Duodenal mucosa (tissue), 2 donors: ENCODE measurements around the gene SH3GL3.

Experiments used
- H3K27ac ChIP-seq: one replicate; pipeline ENCODE4 v1.7.0; 2013; ENCODE audit warnings: low read depth, low read length
- H3K27me3 ChIP-seq, 2 donors: one replicate each; pipeline ENCODE4 v1.7.0; 2013; ENCODE audit warnings: low read length in 2 of 2, control low read depth in 1 of 2; ENCODE audit not compliant: insufficient read depth in 2 of 2, control insufficient read depth in 1 of 2
- H3K36me3 ChIP-seq, 2 donors: one replicate each; pipeline ENCODE4 v1.7.0; 2013; ENCODE audit warnings: low read length in 2 of 2, control low read depth in 1 of 2; ENCODE audit not compliant: insufficient read depth in 2 of 2, control insufficient read depth in 1 of 2
- H3K4me1 ChIP-seq, 2 donors: one replicate each; pipeline ENCODE4 v1.7.0; 2013; ENCODE audit warnings: low read length in 2 of 2, control low read depth in 1 of 2; ENCODE audit not compliant: insufficient read depth in 2 of 2, control insufficient read depth in 1 of 2
- H3K4me3 ChIP-seq, 2 donors: one replicate each; pipeline ENCODE4 v1.7.0; 2013; ENCODE audit warnings: low read length in 2 of 2, low read depth in 1 of 2
- H3K9ac ChIP-seq, 2 donors: one replicate each; pipeline ENCODE4 v1.7.0; 2013; ENCODE audit warnings: low read length in 2 of 2, low read depth in 1 of 2
- H3K9me3 ChIP-seq, 2 donors: one replicate each; pipeline ENCODE4 v1.7.0; 2013; ENCODE audit warnings: low read length in 2 of 2, control low read depth in 1 of 2; ENCODE audit not compliant: control insufficient read depth in 1 of 2

The SH3GL3 gene

GRCh38 chr15:83556754-83557153 lies 109.6 kb downstream of the SH3GL3 start:
- Histone ChIP-seq H3K36me3 (no peaks in the 10 kb centered on the region), H3K4me3 (no peak overlapping the region), H3K9ac (no peak overlapping the region), H3K27me3 (no peaks in the 10 kb centered on the region), H3K27ac (no peak overlapping the region), H3K4me1 (no peaks in the 10 kb centered on the region), H3K9me3 (no peaks in the 10 kb centered on the region)

- H3K4me3 ChIP-seq = no peak overlapping the region
- H3K9me3 ChIP-seq = no peaks in the 10 kb centered on the region
- no peak overlapping the region for H3K9ac ChIP-seq
- no peak overlapping the region for H3K27ac ChIP-seq
- no peaks in the 10 kb centered on the region for H3K36me3 ChIP-seq
- H3K4me1 ChIP-seq = no peaks in the 10 kb centered on the region
- H3K27me3 ChIP-seq = no peaks in the 10 kb centered on the region
Observed at GRCh38 chr15:83558146-83558545, 111.0 kb downstream of the SH3GL3 start.

- Histone ChIP-seq H3K9ac (no peak overlapping the region), H3K36me3 (no peaks in the 10 kb centered on the region), H3K27ac (no peak overlapping the region), H3K4me1 (no peaks in the 10 kb centered on the region), H3K9me3 (no peaks in the 10 kb centered on the region), H3K4me3 (no peak overlapping the region), H3K27me3 (no peaks in the 10 kb centered on the region)
Observed at GRCh38 chr15:83559310-83559966, 112.3 kb downstream of the SH3GL3 start.

- Histone ChIP-seq H3K36me3 (no peaks in the 10 kb centered on the region), H3K27me3 (no peaks in the 10 kb centered on the region), H3K4me1 (no peaks in the 10 kb centered on the region), H3K9me3 (no peaks in the 10 kb centered on the region), H3K4me3 (no peak overlapping the region), H3K27ac (no peak overlapping the region), H3K9ac (no peak overlapping the region)
Observed at GRCh38 chr15:83561661-83562060, 114.5 kb downstream of the SH3GL3 start.

GRCh38 chr15:83565138-83565537 lies 118.0 kb downstream of the SH3GL3 start:
- H3K36me3 ChIP-seq = no peaks in the 10 kb centered on the region
- H3K9me3 ChIP-seq = no peaks in the 10 kb centered on the region
- H3K4me1 ChIP-seq = no peaks in the 10 kb centered on the region
- H3K9ac ChIP-seq = no peak overlapping the region
- no peaks in the 10 kb centered on the region for H3K27me3 ChIP-seq
- H3K27ac ChIP-seq = no peak overlapping the region
- no peak overlapping the region for H3K4me3 ChIP-seq

GRCh38 chr15:83565553-83566159 lies 118.5 kb downstream of the SH3GL3 start:
- no peaks in the 10 kb centered on the region for H3K36me3 ChIP-seq
- H3K27me3 ChIP-seq = no peaks in the 10 kb centered on the region
- no peak overlapping the region for H3K4me3 ChIP-seq
- no peak overlapping the region for H3K27ac ChIP-seq
- H3K4me1 ChIP-seq = no peaks in the 10 kb centered on the region
- no peak overlapping the region for H3K9ac ChIP-seq
- H3K9me3 ChIP-seq = no peaks in the 10 kb centered on the region

- Histone ChIP-seq H3K9me3 (no peaks in the 10 kb centered on the region), H3K36me3 (no peaks in the 10 kb centered on the region), H3K9ac (no peak overlapping the region), H3K4me1 (no peaks in the 10 kb centered on the region), H3K27me3 (no peaks in the 10 kb centered on the region), H3K4me3 (no peak overlapping the region), H3K27ac (no peak overlapping the region)
Observed at GRCh38 chr15:83567318-83567717, 120.2 kb downstream of the SH3GL3 start.

GRCh38 chr15:83569341-83569740 lies 122.2 kb downstream of the SH3GL3 start:
- no peaks in the 10 kb centered on the region for H3K27me3 ChIP-seq
- H3K4me3 ChIP-seq = no peak overlapping the region
- H3K9me3 ChIP-seq = no peaks in the 10 kb centered on the region
- no peak overlapping the region for H3K9ac ChIP-seq
- no peak overlapping the region for H3K27ac ChIP-seq
- H3K4me1 ChIP-seq = no peaks in the 10 kb centered on the region
- H3K36me3 ChIP-seq = no peaks in the 10 kb centered on the region

- Histone ChIP-seq H3K9me3 (no peaks in the 10 kb centered on the region), H3K4me1 (no peaks in the 10 kb centered on the region), H3K27me3 (no peaks in the 10 kb centered on the region), H3K36me3 (no peaks in the 10 kb centered on the region), H3K9ac (no peak overlapping the region), H3K4me3 (no peak overlapping the region), H3K27ac (no peak overlapping the region)
Observed at GRCh38 chr15:83570756-83571155, 123.6 kb downstream of the SH3GL3 start.

- Histone ChIP-seq H3K4me3 (no peak overlapping the region), H3K27me3 (no peaks in the 10 kb centered on the region), H3K4me1 (no peaks in the 10 kb centered on the region), H3K27ac (no peak overlapping the region), H3K9me3 (no peaks in the 10 kb centered on the region), H3K9ac (no peak overlapping the region), H3K36me3 (no peaks in the 10 kb centered on the region)
Observed at GRCh38 chr15:83571820-83572707, 124.9 kb downstream of the SH3GL3 start.
